ENCODE measurements around the gene TBC1D14. TPM values are rescaled to one million over a fixed set of nuclear protein-coding genes. Genes with fewer than 3 reads are reported as not detected.

Gene TBC1D14
- total and polyA plus RNA-seq, 9 of the 15 experiments (the other 6 are each of a cell fraction or from before 2014, with no cell fraction given): 2.1 to 59.6 (median 44.8) TPM

DNA sequence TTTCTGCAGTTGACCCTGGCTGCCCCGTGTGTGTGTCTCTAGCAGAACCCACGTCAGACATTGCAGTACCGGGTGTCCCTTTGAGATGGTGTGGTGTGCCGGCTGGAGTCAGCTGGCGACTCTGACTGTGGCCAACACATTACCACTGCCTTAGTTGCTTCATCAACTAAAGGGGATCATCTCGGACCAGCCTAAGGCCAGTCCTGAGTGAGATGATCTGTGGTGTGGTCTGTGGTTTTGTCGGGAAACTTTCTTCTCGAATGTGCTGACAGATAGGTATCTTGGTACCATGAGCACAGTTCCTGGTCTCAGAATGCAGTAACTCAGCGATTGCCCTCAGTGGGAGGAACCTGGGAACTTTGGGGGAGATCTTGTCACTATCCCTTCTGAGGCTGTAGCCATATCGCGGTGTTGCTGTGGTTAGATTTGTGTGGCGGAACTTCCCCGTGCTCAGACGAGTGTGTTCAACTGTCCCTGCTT is 15.8 kb downstream of the TBC1D14 start (continued):
- TF ChIP-seq NR2C1 (IDR thresholded peaks at IDR 0.05) (no peak), NR2C1 (tag; IDR thresholded peaks at IDR 0.05) (no peak), TCFL5 (CRISPR knock-in tag; conservative IDR thresholded peaks at IDR 0.05) (no peak), FUS (optimal IDR thresholded peaks at IDR 0.05; ENCODE audit: low read depth, low read length) (no peak), RBM34 (IDR thresholded peaks at IDR 0.05; ENCODE audit: borderline replicate concordance, insufficient read depth, low read length) (no peak), COPS2 (conservative IDR thresholded peaks at IDR 0.05) (no peak), KLF10 (CRISPR knock-in tag; IDR thresholded peaks at IDR 0.05) (no peak), ZNF165 (CRISPR knock-in tag; IDR thresholded peaks at IDR 0.05; ENCODE audit: borderline replicate concordance) (no peak), DMBX1 (CRISPR knock-in tag; IDR thresholded peaks at IDR 0.05; ENCODE audit: borderline replicate concordance) (peak; percentile 66), ZFP30 (CRISPR knock-in tag; IDR thresholded peaks at IDR 0.05; ENCODE audit: borderline replicate concordance) (no peak), STAT5B (CRISPR knock-in tag; IDR thresholded peaks at IDR 0.05) (no peak), ASH1L (IDR thresholded peaks at IDR 0.05; ENCODE audit: borderline replicate concordance, low read depth, partially characterized antibody) (no peak), ZNF316 (IDR thresholded peaks at IDR 0.05) (peak; percentile 85), NCOR1 (IDR thresholded peaks at IDR 0.05) (0 out of 2 replicates have a peak, but pooled peaks have one; percentile 42), PHB (CRISPR knock-in tag; IDR thresholded peaks at IDR 0.05) (no peak), HDAC6 (IDR thresholded peaks at IDR 0.05; ENCODE audit: low read depth, low read length) (no peak), YY1 (IDR thresholded peaks at IDR 0.05; ENCODE audit: borderline replicate concordance in 1 of 3, control insufficient read depth in 1 of 3, extremely low read depth in 1 of 3, insufficient read depth in 3 of 3, insufficient read length in 1 of 3, insufficient replicate concordance in 2 of 3, low read depth in 1 of 3, low read length in 2 of 3) (no peak), OTX1 (CRISPR knock-in tag; IDR thresholded peaks at IDR 0.05) (0 out of 2 replicates have a peak, but pooled peaks have one; percentile 47)
- TF ChIP-seq, protein P1, sequence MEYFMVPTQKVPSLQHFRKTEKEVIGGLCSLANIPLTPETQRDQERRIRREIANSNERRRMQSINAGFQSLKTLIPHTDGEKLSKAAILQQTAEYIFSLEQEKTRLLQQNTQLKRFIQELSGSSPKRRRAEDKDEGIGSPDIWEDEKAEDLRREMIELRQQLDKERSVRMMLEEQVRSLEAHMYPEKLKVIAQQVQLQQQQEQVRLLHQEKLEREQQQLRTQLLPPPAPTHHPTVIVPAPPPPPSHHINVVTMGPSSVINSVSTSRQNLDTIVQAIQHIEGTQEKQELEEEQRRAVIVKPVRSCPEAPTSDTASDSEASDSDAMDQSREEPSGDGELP (CRISPR knock-in tag; IDR thresholded peaks at IDR 0.05; ENCODE audit: borderline replicate concordance): peak; percentile 87
- TF ChIP-seq, protein P2, sequence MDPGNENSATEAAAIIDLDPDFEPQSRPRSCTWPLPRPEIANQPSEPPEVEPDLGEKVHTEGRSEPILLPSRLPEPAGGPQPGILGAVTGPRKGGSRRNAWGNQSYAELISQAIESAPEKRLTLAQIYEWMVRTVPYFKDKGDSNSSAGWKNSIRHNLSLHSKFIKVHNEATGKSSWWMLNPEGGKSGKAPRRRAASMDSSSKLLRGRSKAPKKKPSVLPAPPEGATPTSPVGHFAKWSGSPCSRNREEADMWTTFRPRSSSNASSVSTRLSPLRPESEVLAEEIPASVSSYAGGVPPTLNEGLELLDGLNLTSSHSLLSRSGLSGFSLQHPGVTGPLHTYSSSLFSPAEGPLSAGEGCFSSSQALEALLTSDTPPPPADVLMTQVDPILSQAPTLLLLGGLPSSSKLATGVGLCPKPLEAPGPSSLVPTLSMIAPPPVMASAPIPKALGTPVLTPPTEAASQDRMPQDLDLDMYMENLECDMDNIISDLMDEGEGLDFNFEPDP (CRISPR knock-in tag; IDR thresholded peaks at IDR 0.05): no peak
- TF ChIP-seq, protein P3, sequence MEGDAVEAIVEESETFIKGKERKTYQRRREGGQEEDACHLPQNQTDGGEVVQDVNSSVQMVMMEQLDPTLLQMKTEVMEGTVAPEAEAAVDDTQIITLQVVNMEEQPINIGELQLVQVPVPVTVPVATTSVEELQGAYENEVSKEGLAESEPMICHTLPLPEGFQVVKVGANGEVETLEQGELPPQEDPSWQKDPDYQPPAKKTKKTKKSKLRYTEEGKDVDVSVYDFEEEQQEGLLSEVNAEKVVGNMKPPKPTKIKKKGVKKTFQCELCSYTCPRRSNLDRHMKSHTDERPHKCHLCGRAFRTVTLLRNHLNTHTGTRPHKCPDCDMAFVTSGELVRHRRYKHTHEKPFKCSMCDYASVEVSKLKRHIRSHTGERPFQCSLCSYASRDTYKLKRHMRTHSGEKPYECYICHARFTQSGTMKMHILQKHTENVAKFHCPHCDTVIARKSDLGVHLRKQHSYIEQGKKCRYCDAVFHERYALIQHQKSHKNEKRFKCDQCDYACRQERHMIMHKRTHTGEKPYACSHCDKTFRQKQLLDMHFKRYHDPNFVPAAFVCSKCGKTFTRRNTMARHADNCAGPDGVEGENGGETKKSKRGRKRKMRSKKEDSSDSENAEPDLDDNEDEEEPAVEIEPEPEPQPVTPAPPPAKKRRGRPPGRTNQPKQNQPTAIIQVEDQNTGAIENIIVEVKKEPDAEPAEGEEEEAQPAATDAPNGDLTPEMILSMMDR (IDR thresholded peaks at IDR 0.05 in 2 of 3, conservative IDR thresholded peaks at IDR 0.05 in 1 of 3; ENCODE audit: insufficient read depth in 2 of 3, low read depth in 1 of 3, low read length in 3 of 3): no peak
- TF ChIP-seq, protein P4, sequence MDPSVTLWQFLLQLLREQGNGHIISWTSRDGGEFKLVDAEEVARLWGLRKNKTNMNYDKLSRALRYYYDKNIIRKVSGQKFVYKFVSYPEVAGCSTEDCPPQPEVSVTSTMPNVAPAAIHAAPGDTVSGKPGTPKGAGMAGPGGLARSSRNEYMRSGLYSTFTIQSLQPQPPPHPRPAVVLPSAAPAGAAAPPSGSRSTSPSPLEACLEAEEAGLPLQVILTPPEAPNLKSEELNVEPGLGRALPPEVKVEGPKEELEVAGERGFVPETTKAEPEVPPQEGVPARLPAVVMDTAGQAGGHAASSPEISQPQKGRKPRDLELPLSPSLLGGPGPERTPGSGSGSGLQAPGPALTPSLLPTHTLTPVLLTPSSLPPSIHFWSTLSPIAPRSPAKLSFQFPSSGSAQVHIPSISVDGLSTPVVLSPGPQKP (CRISPR knock-in tag; IDR thresholded peaks at IDR 0.05): no peak
- TF ChIP-seq, protein P5, sequence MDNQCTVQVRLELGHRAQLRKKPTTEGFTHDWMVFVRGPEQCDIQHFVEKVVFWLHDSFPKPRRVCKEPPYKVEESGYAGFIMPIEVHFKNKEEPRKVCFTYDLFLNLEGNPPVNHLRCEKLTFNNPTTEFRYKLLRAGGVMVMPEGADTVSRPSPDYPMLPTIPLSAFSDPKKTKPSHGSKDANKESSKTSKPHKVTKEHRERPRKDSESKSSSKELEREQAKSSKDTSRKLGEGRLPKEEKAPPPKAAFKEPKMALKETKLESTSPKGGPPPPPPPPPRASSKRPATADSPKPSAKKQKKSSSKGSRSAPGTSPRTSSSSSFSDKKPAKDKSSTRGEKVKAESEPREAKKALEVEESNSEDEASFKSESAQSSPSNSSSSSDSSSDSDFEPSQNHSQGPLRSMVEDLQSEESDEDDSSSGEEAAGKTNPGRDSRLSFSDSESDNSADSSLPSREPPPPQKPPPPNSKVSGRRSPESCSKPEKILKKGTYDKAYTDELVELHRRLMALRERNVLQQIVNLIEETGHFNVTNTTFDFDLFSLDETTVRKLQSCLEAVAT (IDR thresholded peaks at IDR 0.05): peak in 1 of 2 experiments; percentile 94; a peak in 2 of 4 replicates

All from K562 (cell line).